Esophagus squamous epithelium (tissue), 4 donors: Measurements from ENCODE around the gene MYG1.

Source experiments
- CTCF ChIP-seq, 6 experiments: fragments of 450-650 bp in 4 of 6; fragments of 200-600 bp in 2 of 6; sonication (generic) in 2 of 6; IDR thresholded peaks; one replicate each; pipeline ENCODE4 v1.5.1; 2016 to 2019; ENCODE audit warnings: antibody characterized with exemption in 6 of 6, mild to moderate bottlenecking in 4 of 6, moderate library complexity in 4 of 6
- POLR2A ChIP-seq, 4 donors: fragments of 450-650 bp; IDR thresholded peaks; one replicate each; pipeline ENCODE4 v1.6.1; 2017; ENCODE audit warnings: antibody characterized with exemption in 4 of 4, mild to moderate bottlenecking in 4 of 4, moderate library complexity in 3 of 4

- TF ChIP-seq CTCF (IDR thresholded peaks at IDR 0.05) (no peak), POLR2A (IDR thresholded peaks at IDR 0.05) (no peak)
Observed at GRCh38 chr12:53355121-53355520, 55.6 kb downstream of the MYG1 start.
